Measurements from ENCODE around the gene THOC3.
"Not testable (repeated sequence)": the region's sequence is repeated elsewhere in the genome, so short reads cannot be mapped to it uniquely, and the experiment has no call there.

Gene THOC3

DNA sequence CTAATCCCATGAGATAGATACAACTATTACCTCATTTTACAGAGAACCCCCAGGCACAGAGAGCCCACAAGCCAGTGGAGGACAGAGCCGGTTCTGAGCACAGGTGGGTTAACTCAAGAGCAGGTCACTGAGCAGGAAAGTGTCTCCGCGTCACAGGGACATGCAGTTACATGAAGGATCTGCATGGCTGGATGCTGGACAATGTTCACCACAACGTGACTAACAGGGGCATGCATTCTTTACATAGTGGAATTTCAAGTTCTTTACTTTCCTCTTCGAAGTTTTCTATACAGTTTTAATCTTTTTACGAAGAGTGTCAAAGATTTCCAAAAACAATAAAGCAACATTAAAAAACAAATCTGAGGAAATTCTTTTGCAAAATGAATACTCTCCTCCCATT, 7.9 kb downstream of the THOC3 start:
- not testable (repeated sequence) for H3K4me2 ChIP-seq; H3K27ac ChIP-seq; H3K27me3 ChIP-seq; H3K9me3 ChIP-seq (replicated peaks in 1 of 11); H4K20me1 ChIP-seq; H3K9ac ChIP-seq; H3K4me1 ChIP-seq; H3K4me3 ChIP-seq
- peaks cover 0 to 12% (median 4%) of the 10 kb centered on the region in 11 experiments; a peak in 10 of 22 replicates for H3K36me3 ChIP-seq

DNA sequence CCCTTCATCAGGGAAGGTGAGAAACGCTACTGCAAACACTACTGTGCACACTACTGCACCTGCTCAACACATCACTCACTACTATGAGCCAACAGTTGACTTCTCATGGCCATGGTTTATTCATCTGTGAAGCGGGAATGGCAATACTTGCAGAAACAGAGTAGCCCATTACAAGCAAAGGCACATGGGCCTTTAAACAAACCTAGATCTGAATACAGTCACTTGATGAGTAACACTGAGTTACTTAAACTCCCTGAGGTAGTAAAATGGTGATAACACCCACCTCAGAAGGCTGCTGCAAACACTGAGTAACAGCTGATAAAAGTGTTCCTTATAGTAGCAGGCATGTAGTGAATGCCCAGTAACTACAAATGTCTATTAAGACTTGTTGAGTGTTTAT, 9.6 kb downstream of the THOC3 start:
- not testable (repeated sequence) for H3K9me3 ChIP-seq (replicated peaks in 1 of 11); H3K4me2 ChIP-seq; H3K4me3 ChIP-seq; H3K27ac ChIP-seq; H3K9ac ChIP-seq; H3K4me1 ChIP-seq; H4K20me1 ChIP-seq; H3K27me3 ChIP-seq
- peaks cover 0 to 11% (median 4%) of the 10 kb centered on the region in 11 experiments; a peak in 10 of 22 replicates for H3K36me3 ChIP-seq

DNA sequence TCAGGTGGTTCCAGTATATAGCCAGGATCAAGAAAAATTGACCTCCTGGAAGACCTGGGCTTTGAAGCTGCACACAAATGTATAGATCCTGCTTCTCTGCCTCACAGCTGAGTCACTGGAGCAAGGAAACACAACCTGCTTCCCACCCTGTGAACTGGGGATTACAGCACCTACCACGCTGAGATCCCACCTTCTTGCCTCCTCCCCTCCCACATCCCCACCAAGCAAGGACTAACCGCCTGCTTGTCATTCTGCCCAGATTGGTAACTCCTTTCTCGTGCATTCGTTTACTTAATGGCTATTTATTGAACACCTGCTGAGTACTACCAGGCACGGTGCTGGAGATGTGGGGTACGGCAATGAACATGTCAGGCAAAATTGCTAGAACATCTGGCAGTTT, 14.0 kb downstream of the THOC3 start:
- H3K27ac ChIP-seq; H3K4me3 ChIP-seq; H3K4me1 ChIP-seq; H3K27me3 ChIP-seq; H3K4me2 ChIP-seq; H3K36me3 ChIP-seq; H3K9ac ChIP-seq; H3K9me3 ChIP-seq (replicated peaks in 1 of 11); H4K20me1 ChIP-seq: not testable (repeated sequence)

DNA sequence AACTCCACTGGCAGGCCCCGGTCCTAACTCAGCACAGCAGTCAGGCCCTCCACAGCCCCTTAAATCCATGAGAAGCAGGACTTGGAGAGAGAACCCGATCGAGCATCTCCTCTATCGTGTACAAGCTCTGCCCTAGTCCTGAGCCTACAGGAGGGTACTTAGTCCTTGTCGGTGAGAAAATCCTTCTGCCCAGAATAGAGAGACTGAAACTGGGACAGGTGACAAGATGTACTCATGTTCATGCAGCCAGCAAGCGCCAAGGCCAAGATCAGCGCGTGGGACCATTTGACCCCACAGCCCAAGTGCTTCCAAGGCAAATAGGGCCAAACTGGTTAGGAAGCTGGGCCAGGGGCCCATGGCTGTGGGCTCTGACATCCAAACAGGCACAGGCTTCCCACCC, 15.3 kb downstream of the THOC3 start:
- not testable (repeated sequence) for H3K4me3 ChIP-seq; H3K27ac ChIP-seq; H3K9ac ChIP-seq; H3K4me1 ChIP-seq; H3K27me3 ChIP-seq; H4K20me1 ChIP-seq; H3K36me3 ChIP-seq; H3K4me2 ChIP-seq; H3K9me3 ChIP-seq (replicated peaks in 1 of 11)

DNA sequence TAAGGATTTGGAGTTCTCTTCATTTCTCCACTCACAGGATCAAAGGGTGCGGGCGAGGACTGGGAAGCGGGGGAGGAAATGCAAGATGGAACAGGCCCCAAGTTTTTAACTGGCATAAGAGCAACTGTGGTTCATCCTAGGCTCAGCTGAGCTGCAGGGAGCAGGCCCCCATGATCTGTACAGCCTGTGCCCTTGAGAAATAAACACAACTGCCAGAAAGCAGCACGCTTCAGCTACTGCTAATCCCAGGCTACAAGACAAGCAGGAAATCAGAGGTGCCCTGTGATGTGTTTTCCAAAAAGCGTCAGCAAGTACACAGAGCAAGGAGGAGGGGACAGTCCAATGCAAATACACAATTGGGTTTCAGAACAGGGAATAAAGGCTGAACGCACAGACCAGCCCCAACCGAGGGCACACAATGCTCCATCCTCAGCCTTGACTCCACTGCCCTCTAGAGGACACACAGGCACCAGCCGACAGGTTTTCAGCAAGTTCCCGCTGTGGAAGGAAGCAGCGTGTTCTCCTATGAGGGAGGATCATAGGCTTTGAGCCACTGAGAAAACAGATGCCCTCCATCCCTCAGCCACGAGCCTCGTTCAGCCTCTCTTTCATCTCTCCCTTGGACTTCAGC, 16.7 kb downstream of the THOC3 start:
- H3K4me2 ChIP-seq; H3K36me3 ChIP-seq; H3K27me3 ChIP-seq; H3K9ac ChIP-seq; H3K4me1 ChIP-seq; H4K20me1 ChIP-seq; H3K27ac ChIP-seq; H3K4me3 ChIP-seq; H3K9me3 ChIP-seq (replicated peaks in 1 of 11): not testable (repeated sequence)

GRCh38 chr5:175948329-175949108, 19.6 kb downstream of the THOC3 start:
- not testable (repeated sequence) for H3K9ac ChIP-seq; H4K20me1 ChIP-seq; H3K27me3 ChIP-seq; H3K36me3 ChIP-seq; H3K27ac ChIP-seq; H3K4me1 ChIP-seq; H3K4me2 ChIP-seq; H3K4me3 ChIP-seq; H3K9me3 ChIP-seq (replicated peaks in 1 of 11)

DNA sequence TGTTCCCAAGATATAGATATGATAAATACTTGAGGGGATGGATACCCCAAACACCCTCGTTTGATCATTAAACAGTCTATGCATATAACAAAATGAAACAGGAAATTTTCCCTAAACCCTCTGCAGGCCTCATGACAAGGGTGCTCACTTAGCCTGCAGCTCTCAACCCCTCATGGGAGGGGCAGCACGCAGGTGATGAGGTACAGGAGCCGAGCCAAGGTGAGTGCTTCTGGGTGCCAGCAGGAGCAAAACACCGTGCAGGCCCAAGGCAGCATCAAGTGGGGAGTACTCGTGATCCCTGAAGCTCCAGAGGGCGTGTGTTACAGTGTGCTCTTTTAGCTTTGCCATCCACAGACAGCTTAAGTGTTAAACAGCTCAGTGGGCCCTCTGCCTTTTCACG, 24.9 kb downstream of the THOC3 start:
- not testable (repeated sequence) for H3K9ac ChIP-seq; H4K20me1 ChIP-seq; H3K4me1 ChIP-seq; H3K4me2 ChIP-seq; H3K9me3 ChIP-seq (replicated peaks in 1 of 11); H3K27me3 ChIP-seq; H3K27ac ChIP-seq; H3K4me3 ChIP-seq
- H3K36me3 ChIP-seq = peaks cover 0 to 18% (median 7%) of the 10 kb centered on the region in 11 experiments; a peak in 12 of 22 replicates

- H3K9ac ChIP-seq; H4K20me1 ChIP-seq; H3K27me3 ChIP-seq; H3K4me1 ChIP-seq; H3K4me3 ChIP-seq; H3K27ac ChIP-seq; H3K4me2 ChIP-seq; H3K9me3 ChIP-seq (replicated peaks in 1 of 11): not testable (repeated sequence)
- H3K36me3 ChIP-seq = peaks cover 0 to 18% (median 7%) of the 10 kb centered on the region in 11 experiments; a peak in 12 of 22 replicates
These were observed 27.5 kb downstream of the THOC3 start for GRCh38 chr5:175940632-175941031.

DNA sequence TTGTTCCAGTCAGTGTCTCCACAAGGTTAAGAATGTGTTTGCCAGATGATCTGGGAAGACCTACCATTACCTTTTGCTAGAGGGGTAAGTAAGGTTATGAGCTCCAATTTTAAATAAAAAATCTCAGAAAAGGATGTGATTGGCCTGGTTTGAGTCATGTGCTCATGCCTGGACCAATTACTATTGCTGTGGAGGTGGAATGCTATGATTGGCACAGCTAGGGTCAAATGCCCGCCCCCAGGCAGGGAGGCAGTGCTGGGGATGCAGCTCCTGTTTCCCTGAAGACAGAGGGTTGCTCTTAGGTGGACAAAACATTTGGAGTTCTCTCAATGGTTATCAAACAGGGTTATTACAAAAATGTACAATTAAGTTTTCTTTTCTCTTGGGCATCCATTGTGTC, 29.6 kb downstream of the THOC3 start:
- H4K20me1 ChIP-seq; H3K4me3 ChIP-seq; H3K27ac ChIP-seq; H3K9ac ChIP-seq; H3K27me3 ChIP-seq; H3K9me3 ChIP-seq (replicated peaks in 1 of 11); H3K4me1 ChIP-seq; H3K4me2 ChIP-seq: not testable (repeated sequence)
- peaks cover 0 to 22% (median 7%) of the 10 kb centered on the region in 11 experiments; a peak in 13 of 22 replicates for H3K36me3 ChIP-seq

DNA sequence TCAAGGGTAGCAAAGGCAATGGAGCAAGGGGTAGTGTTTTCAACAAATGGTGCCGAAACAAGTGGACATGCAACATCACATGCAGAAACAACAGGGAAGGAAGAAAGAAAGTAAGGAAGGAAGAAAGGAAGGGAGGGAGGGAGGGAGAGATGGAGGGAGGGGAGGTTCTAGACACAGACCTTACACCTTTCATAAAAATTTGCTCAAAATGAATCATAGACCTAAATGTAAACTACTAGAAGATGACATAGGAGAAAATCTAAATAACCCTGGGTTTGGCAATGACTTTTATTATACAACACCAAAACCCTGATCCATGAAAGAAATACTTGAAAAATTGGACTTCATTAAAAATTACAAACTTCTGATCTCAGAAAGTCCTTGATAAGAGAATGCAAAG, 39.4 kb downstream of the THOC3 start:
- H3K4me1 ChIP-seq; H3K27ac ChIP-seq; H3K4me2 ChIP-seq; H4K20me1 ChIP-seq; H3K27me3 ChIP-seq; H3K4me3 ChIP-seq; H3K9ac ChIP-seq; H3K9me3 ChIP-seq (replicated peaks in 1 of 11): not testable (repeated sequence)
- H3K36me3 ChIP-seq = peaks cover 3 to 21% (median 6%) of the 10 kb centered on the region in 11 experiments; a peak in 16 of 22 replicates

DNA sequence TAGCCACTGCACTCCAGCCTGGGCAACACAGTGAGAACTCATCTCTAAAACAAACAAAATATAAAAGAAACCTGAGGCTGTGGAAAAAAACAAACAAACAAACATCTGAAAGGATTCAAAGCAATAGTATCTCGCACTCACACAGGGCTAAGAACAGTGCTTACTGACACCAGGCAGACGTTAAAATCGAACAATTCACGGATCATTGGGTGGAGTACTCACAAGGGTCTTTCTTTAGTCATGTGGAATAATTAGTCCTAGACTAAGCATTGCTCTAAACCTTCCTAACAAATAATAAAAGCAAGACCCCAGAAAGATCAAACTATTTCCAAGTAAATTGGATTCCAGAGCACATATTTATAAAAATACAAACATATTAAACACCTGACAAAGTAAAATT, 43.0 kb downstream of the THOC3 start:
- not testable (repeated sequence) for H3K4me3 ChIP-seq; H3K4me1 ChIP-seq; H3K27me3 ChIP-seq; H3K9ac ChIP-seq; H3K27ac ChIP-seq; H4K20me1 ChIP-seq; H3K9me3 ChIP-seq (replicated peaks in 1 of 11); H3K4me2 ChIP-seq
- peaks cover 4 to 41% (median 16%) of the 10 kb centered on the region in 11 experiments; a peak in 17 of 22 replicates for H3K36me3 ChIP-seq

Data from BLaER1 treated with 17β-estradiol and CSF1 and Interleukin-3, amounts not matched to agents 10 nM and 100 nM (cell line).